Common myeloid progenitor, CD34-positive (primary cell): ENCODE data around the gene ASIC2.

Experiments
- CTCF ChIA-PET: fragments of 350-600 bp; sonication (Branson Sonifier 250); formaldehyde crosslinking; loops from one replicate; lab custom pipeline; 2021; ENCODE audit warnings: antibody characterized with exemption; lab: Charles Lee
- POLR2A ChIA-PET: fragments of 350-600 bp; sonication (Branson Sonifier 250); formaldehyde crosslinking; loops from one replicate; lab custom pipeline; 2021; ENCODE audit warnings: antibody characterized with exemption; lab: Charles Lee
- DNase-seq, 3 donors: peaks; one replicate each; pipeline versions ENCODE4 v3.0.0 to v3.0.0-alpha.2; 2013
- H3K27ac ChIP-seq, 2 experiments: 1 replicate in 1 of 2; 2 replicates in 1 of 2; pipeline ENCODE4 v1.7.0; 2013; ENCODE audit warnings: inconsistent platforms in 2 of 2, low read length in 2 of 2, mild to moderate bottlenecking in 2 of 2, low read depth in 1 of 2, moderate library complexity in 1 of 2; ENCODE audit not compliant: severe bottlenecking in 2 of 2, insufficient read depth in 1 of 2, poor library complexity in 1 of 2
- H3K27me3 ChIP-seq, 5 experiments: replicated peaks in 2 of 5; 1 replicate in 3 of 5; 2 replicates in 2 of 5; pipeline versions ENCODE4 v1.6.1 to v1.7.0; 2013; ENCODE audit warnings: low read length in 4 of 5, mild to moderate bottlenecking in 2 of 5, moderate library complexity in 2 of 5, inconsistent platforms in 1 of 5; ENCODE audit not compliant: insufficient read depth in 5 of 5, control insufficient read depth in 4 of 5
- H3K36me3 ChIP-seq, 4 experiments: 1 replicate in 2 of 4; 2 replicates in 2 of 4; pipeline versions ENCODE4 v1.6.1 to v1.7.0; 2013; ENCODE audit warnings: low read length in 3 of 4, control low read depth in 1 of 4, mild to moderate bottlenecking in 1 of 4; ENCODE audit not compliant: control insufficient read depth in 4 of 4, insufficient read depth in 4 of 4
- H3K4me1 ChIP-seq, 4 experiments: 1 replicate in 3 of 4; 2 replicates in 1 of 4; pipeline versions ENCODE4 v1.6.1 to v1.7.1; 2013; ENCODE audit warnings: low read length in 3 of 4, mild to moderate bottlenecking in 3 of 4, control low read depth in 1 of 4, inconsistent platforms in 1 of 4, moderate library complexity in 1 of 4; ENCODE audit not compliant: control insufficient read depth in 4 of 4, insufficient read depth in 4 of 4; ENCODE audit errors: control extremely low read depth in 1 of 4
- H3K4me3 ChIP-seq, 7 experiments: 1 replicate in 4 of 7; 2 replicates in 3 of 7; pipeline versions ENCODE4 v1.5.1 to v1.7.0; 2013; ENCODE audit warnings: mild to moderate bottlenecking in 7 of 7, low read length in 6 of 7, moderate library complexity in 6 of 7, inconsistent platforms in 2 of 7, low read depth in 2 of 7, control low read depth in 1 of 7; ENCODE audit not compliant: insufficient read depth in 4 of 7, control insufficient read depth in 1 of 7; ENCODE audit errors: extremely low read depth in 1 of 7
- H3K9me3 ChIP-seq, 5 experiments: 1 replicate in 4 of 5; 2 replicates in 1 of 5; pipeline versions ENCODE4 v1.6.1 to v1.7.1; 2013; ENCODE audit warnings: low read length in 4 of 5, mild to moderate bottlenecking in 2 of 5, inconsistent platforms in 1 of 5, low read depth in 1 of 5, moderate library complexity in 1 of 5; ENCODE audit not compliant: control insufficient read depth in 4 of 5, insufficient read depth in 2 of 5; ENCODE audit errors: control extremely low read depth in 1 of 5
- WGBS: methylation state at CpG from one replicate; pipeline ENCODE4 v1.1.5; 2013; ENCODE audit not compliant: insufficient coverage; 5-methylcytosine and 5-hydroxymethylcytosine counted together

Gene ASIC2

DNA sequence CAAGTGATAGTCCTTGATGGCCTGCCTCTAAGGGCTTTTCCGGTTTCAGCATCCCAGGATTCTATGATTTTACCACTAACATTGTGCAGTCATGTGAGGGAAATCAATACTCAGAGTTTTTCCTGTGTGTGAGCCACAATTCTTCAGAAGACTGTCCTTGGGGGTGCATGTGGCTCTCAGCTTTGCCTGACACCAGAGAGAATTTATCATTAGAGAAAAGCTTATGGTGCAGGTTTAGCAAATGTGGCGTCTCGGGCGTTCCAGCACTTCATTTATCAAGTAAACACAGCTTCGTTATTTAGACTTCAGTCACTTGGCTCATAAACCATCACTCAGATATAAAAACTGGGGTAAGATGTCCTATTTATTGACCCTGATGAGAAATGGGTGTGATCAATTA, 238.7 kb downstream of the ASIC2 start:
- ChIA-PET POLR2A (no interaction called here), CTCF (no interaction called here)
- H3K27ac ChIP-seq = no peak overlapping the region
- H3K4me3 ChIP-seq = no peak overlapping the region
- no peaks in the 10 kb centered on the region for H3K4me1 ChIP-seq
- DNase-seq = no peak
- peaks cover 0 to 30% (median 5%) of the 10 kb centered on the region in 5 experiments for H3K27me3 ChIP-seq
- no peaks in the 10 kb centered on the region for H3K36me3 ChIP-seq
- no peaks in the 10 kb centered on the region for H3K9me3 ChIP-seq
- WGBS = 80% methylated on average over 1 of the region's 5 CpGs

DNA sequence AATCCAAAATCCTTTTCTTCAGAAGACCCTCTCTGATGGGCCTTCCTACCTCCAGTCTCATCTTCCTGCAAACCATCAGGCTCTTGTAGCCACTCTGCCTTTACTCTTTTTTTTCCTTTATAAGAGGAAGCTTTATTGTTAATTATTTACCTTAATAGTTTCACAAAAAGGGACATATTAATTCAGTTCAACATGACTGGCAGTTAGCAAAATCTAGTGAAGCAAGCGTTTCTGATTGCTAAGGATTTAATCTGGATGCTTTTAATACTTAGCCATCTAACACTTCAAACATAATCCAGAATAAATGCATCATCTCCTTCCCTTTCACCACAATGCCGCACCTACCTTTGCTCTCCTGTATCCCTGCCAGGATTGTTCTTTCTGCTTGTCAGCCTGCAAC, 239.4 kb downstream of the ASIC2 start:
- no peak for DNase-seq
- H3K27ac ChIP-seq = no peak overlapping the region
- H3K9me3 ChIP-seq = no peaks in the 10 kb centered on the region
- 94% methylated on average over 2 of the region's 2 CpGs for WGBS
- ChIA-PET POLR2A (no interaction called here), CTCF (interaction anchor here (1.0 kb wide), 1 partner anchor 9 kb away, joined by 3 read pairs; no protein-coding TSS in a partner anchor)
- H3K4me3 ChIP-seq = no peak overlapping the region
- peaks cover 0 to 30% (median 5%) of the 10 kb centered on the region in 5 experiments for H3K27me3 ChIP-seq
- no peaks in the 10 kb centered on the region for H3K4me1 ChIP-seq
- no peaks in the 10 kb centered on the region for H3K36me3 ChIP-seq

DNA sequence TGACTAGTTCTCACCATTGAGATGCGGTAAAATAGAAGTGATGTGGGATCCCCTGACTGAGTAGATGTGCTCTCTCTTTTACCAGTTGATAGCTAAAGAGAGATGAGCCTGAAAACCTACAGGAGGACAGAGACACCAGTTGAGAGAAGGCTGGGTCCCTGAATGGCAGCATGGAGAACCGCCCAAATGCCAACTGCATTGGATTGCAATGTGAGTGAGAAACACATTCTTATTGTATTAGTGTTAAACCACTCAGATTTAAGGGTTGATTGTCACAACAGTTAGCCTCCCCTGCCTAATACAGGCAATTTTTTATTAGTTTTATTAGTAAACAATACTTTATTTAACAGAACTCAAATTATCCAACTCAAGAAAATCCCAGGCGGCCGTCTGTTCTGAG, 240.2 kb downstream of the ASIC2 start:
- H3K27me3 ChIP-seq = peaks cover 0 to 30% (median 5%) of the 10 kb centered on the region in 5 experiments
- H3K9me3 ChIP-seq = no peaks in the 10 kb centered on the region
- DNase-seq = no peak
- no peaks in the 10 kb centered on the region for H3K4me1 ChIP-seq
- H3K36me3 ChIP-seq = no peaks in the 10 kb centered on the region
- POLR2A ChIA-PET = interaction anchor here (0.5 kb wide), 1 partner anchor 1811 kb away, joined by 3 read pairs; no protein-coding TSS in a partner anchor
- CTCF ChIA-PET = no interaction called here
- WGBS = 100% methylated on average over 1 of the region's 4 CpGs
- no peak overlapping the region for H3K27ac ChIP-seq
- H3K4me3 ChIP-seq = no peak overlapping the region

DNA sequence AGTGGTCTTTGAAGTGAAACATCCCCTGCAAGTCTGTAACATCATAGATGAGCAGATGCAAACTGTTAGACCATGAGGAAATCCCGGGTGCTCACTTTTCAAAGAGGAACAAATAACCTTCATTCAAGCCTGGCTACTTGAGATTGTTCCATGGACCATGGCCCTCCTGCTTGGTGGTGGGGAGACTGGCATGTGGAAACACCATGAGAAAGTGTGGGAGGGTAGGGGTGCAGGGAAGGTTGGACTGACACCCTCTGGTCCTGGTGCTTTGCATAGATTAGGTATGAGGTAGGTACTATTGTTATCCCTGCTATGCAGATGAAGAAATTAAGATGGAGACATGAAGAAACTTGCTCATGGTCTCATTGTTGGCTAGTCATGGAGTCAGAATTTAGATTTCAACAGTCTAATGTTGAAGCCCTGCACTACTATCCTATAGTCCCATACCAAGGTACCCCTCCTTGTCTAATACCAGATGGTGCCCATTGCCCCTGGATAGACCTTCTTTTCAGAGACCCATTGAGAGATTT, 242.4 kb downstream of the ASIC2 start:
- ChIA-PET CTCF (no interaction called here), POLR2A (no interaction called here)
- H3K27me3 ChIP-seq = peaks cover 0 to 31% (median 5%) of the 10 kb centered on the region in 5 experiments
- WGBS = 100% methylated on average over 1 of the region's 1 CpG
- H3K9me3 ChIP-seq = no peaks in the 10 kb centered on the region
- H3K4me1 ChIP-seq = no peaks in the 10 kb centered on the region
- no peak for DNase-seq
- H3K4me3 ChIP-seq = no peak overlapping the region
- no peaks in the 10 kb centered on the region for H3K36me3 ChIP-seq
- no peak overlapping the region for H3K27ac ChIP-seq

DNA sequence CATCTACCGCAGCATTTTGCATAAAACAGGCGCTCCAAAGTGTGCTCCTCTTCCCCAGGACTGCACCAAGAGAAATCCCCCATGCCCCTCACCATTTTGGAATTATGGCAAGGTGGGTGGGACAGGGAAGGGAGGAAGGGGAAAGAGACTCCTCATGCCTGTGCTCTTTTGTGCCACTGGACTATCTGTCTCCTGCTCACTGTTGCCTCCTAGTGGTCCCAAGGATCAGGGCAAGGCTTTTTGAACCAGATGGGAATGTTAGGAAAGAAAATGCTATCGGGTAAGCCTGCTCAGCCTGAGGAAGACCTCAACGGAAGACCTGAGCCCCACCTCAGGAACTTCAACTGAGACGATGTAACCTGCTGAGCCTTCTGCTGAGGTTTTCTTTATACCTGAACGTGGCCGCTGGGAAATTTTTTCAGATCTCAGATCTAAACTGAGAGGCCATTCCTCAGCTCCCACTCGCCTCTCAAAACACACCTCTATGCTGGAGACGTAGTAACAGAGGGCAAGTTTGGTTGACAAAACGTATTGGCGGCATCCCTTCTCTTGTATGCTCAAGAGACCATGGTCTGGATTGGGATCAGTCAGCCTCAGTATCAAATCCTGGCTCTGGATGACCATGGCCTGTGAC, 243.2 kb downstream of the ASIC2 start:
- 60% methylated on average over 11 of the region's 11 CpGs for WGBS
- no peaks in the 10 kb centered on the region for H3K4me1 ChIP-seq
- no peaks in the 10 kb centered on the region for H3K36me3 ChIP-seq
- no peak overlapping the region for H3K27ac ChIP-seq
- H3K9me3 ChIP-seq = no peaks in the 10 kb centered on the region
- H3K27me3 ChIP-seq = peaks cover 0 to 29% (median 5%) of the 10 kb centered on the region in 5 experiments
- ChIA-PET CTCF (interaction anchor here (1.0 kb wide), 1 partner anchor 23 kb away, joined by 3 read pairs; no protein-coding TSS in a partner anchor), POLR2A (no interaction called here)
- H3K4me3 ChIP-seq = no peak overlapping the region
- peak; percentile 27 to 52 (median 36) for DNase-seq

DNA sequence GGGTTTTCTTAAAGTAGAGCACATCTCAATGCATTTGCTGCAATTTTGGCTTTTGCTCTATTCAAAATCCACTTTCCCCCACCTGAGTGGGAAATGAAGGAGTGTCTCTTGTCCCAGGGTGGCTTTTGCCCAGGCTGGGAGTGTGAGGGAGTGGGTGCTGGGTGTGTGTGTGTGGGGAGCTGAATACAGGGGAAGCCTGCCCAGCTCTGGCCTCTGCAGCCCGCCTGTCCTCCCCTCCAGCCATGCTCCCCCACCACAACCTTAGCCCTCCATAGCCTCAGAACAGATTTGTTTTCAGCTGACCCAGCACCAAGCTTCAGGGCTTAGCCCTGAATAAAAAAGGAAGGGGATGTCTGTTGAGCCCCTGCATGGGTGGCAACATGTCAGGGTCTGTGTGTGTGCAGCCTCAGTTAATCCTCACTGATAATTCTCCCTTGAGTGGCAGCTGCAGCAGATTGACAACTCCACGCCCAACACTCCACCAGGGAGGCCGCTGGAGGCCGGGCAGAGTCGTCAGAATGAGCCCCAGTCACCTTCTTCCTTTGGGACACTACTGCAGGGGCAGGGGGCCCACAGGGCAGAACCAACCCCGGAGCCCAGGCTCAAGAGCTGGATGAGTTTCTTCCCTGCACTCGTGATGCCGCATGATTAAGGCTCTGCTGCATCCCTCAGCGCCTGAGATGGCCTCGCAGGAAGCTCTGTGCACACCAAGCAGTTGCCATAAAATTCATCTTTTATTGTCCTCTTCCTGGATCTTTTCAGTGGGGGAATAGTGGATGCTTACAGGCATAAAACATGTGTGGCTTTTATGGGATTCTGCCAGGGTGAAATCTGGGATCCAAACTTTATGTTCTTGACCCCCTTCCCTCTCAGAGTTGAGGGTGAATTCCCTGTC, 246.5 kb downstream of the ASIC2 start:
- no peaks in the 10 kb centered on the region for H3K9me3 ChIP-seq
- H3K4me1 ChIP-seq = no peaks in the 10 kb centered on the region
- no peaks in the 10 kb centered on the region for H3K36me3 ChIP-seq
- WGBS = 73% methylated on average over 9 of the region's 10 CpGs
- H3K4me3 ChIP-seq = no peak overlapping the region
- ChIA-PET CTCF (no interaction called here), POLR2A (no interaction called here)
- no peak for DNase-seq
- H3K27me3 ChIP-seq = peaks cover 0 to 15% (median 4%) of the 10 kb centered on the region in 5 experiments
- no peak overlapping the region for H3K27ac ChIP-seq

DNA sequence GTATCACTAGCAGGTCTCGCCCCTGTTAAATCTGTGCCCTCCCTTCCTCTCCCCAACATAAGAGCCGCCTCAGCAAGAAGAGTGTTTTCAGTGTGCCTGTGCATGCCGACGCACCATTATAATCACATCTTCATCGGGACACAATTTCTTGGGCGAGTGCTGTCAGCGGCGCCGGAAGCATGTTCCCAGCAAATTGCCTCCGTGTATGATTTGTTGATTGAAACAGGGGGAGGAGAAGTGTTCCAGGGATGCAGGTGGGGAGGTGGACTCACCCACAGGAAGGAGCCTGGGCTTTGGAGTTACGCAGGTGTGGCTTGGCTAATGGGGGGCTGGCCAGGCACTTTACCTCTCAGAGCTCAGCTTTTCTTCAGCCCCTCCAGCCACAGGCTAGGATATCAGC, 247.9 kb downstream of the ASIC2 start:
- Histone ChIP-seq H3K4me1 (no peaks in the 10 kb centered on the region), H3K27ac (no peak overlapping the region), H3K9me3 (no peaks in the 10 kb centered on the region), H3K36me3 (no peaks in the 10 kb centered on the region), H3K4me3 (no peak overlapping the region), H3K27me3 (peaks cover 0 to 9% (median 3%) of the 10 kb centered on the region in 5 experiments)
- DNase-seq = no peak
- ChIA-PET CTCF (no interaction called here), POLR2A (no interaction called here)
- 81% methylated on average over 3 of the region's 11 CpGs for WGBS
